WTC11 (cell line): ENCODE measurements around the gene GREB1. TPM values are rescaled to one million over a fixed set of nuclear protein-coding genes. Genes with fewer than 3 reads are reported as not detected.

Experiments
- ATAC-seq: fragments of 200-7000 bp; cut with Tn5 transposase; 2 replicates; pipeline ENCODE4 v1.10.0; 2021; ENCODE audit warnings: mild to moderate bottlenecking, moderate library complexity
- CTCF ChIA-PET: fragments of 300-600 bp; sonication (Branson Sonifier 250); formaldehyde crosslinking; loops from one replicate; lab custom pipeline; 2021; ENCODE audit warnings: antibody characterized with exemption; lab: Charles Lee
- POLR2A ChIA-PET: fragments of 350-600 bp; sonication (Branson Sonifier 250); formaldehyde crosslinking; loops from one replicate; lab custom pipeline; 2021; ENCODE audit warnings: antibody characterized with exemption; lab: Charles Lee
- DNase-seq: peaks from one replicate; pipeline ENCODE4 v3.0.0; 2021; ENCODE audit warnings: low spot score
- H3K27ac Mint-ChIP-seq: 2 replicates; pipeline ENCODE4 v1.8.0; 2021; ENCODE audit warnings: mixed read lengths
- H3K27me3 Mint-ChIP-seq: 2 replicates; pipeline ENCODE4 v1.8.0; 2021; ENCODE audit warnings: low read depth, mild to moderate bottlenecking, moderate library complexity, mixed read lengths
- H3K36me3 Mint-ChIP-seq: 2 replicates; pipeline ENCODE4 v1.8.0; 2021; ENCODE audit warnings: mixed read lengths
- H3K4me1 Mint-ChIP-seq: 2 replicates; pipeline ENCODE4 v1.8.0; 2022; ENCODE audit warnings: mixed read lengths
- H3K4me3 Mint-ChIP-seq: 2 replicates; pipeline ENCODE4 v1.8.0; 2021; ENCODE audit warnings: mild to moderate bottlenecking, moderate library complexity, mixed read lengths
- H3K9me3 Mint-ChIP-seq: 2 replicates; pipeline ENCODE4 v1.8.0; 2021; ENCODE audit warnings: mixed read lengths
- CREM ChIP-seq: sonication (generic); formaldehyde crosslinking; IDR thresholded peaks from 2 replicates; pipeline ENCODE4 v1.8.1; 2022; ENCODE audit warnings: mild to moderate bottlenecking, missing genetic modification reagents, moderate library complexity
- HMGA2 ChIP-seq: fragments of 250-450 bp; sonication (Bioruptor Pico); IDR thresholded peaks from 2 replicates; pipeline ENCODE4 v1.4.0; 2021; ENCODE audit warnings: mild to moderate bottlenecking, moderate library complexity
- KAT7 ChIP-seq: sonication (generic); formaldehyde crosslinking; IDR thresholded peaks from 2 replicates; pipeline ENCODE4 v1.8.1; 2023; ENCODE audit warnings: missing genetic modification reagents, mild to moderate bottlenecking, borderline replicate concordance
- NR2C2 ChIP-seq: sonication (generic); formaldehyde crosslinking; IDR thresholded peaks from 2 replicates; pipeline ENCODE4 v1.8.0; 2022; ENCODE audit warnings: mild to moderate bottlenecking, missing genetic modification reagents
- RORB ChIP-seq: fragments of 250-450 bp; sonication (Bioruptor Pico); IDR thresholded peaks from 2 replicates; pipeline ENCODE4 v1.9.0; 2021; ENCODE audit warnings: mild to moderate bottlenecking
- TEAD4 ChIP-seq: sonication (generic); formaldehyde crosslinking; IDR thresholded peaks from 2 replicates; pipeline ENCODE4 v1.8.0; 2022; ENCODE audit warnings: mild to moderate bottlenecking, missing genetic modification reagents
- TP53 ChIP-seq: sonication (generic); formaldehyde crosslinking; IDR thresholded peaks from 2 replicates; pipeline ENCODE4 v1.8.1; 2023; ENCODE audit warnings: mild to moderate bottlenecking, missing genetic modification reagents
- ZNF423 ChIP-seq: fragments of 250-450 bp; sonication (Bioruptor Pico); IDR thresholded peaks from 2 replicates; pipeline ENCODE4 v2.1.2; 2022; ENCODE audit warnings: mild to moderate bottlenecking, moderate library complexity
- ZNF425 ChIP-seq: fragments of 250-450 bp; sonication (Bioruptor Pico); conservative IDR thresholded peaks from 2 replicates; pipeline ENCODE4 v1.9.0; 2021; ENCODE audit warnings: mild to moderate bottlenecking
- total RNA-seq: library from RNA; stranded (reverse); gene quantifications from 3 replicates; pipeline ENCODE4 v1.2.3, GENCODE V29; 2021
- TF ChIP-seq, protein P1 (sequence below): sonication (generic); formaldehyde crosslinking; IDR thresholded peaks from 2 replicates; pipeline ENCODE4 v1.8.1; 2022; ENCODE audit warnings: low read depth, missing genetic modification reagents, borderline replicate concordance
- TF ChIP-seq, protein P2 (sequence below): sonication (generic); formaldehyde crosslinking; IDR thresholded peaks from 2 replicates; pipeline ENCODE4 v1.8.0; 2023; ENCODE audit warnings: missing genetic modification reagents
- TF ChIP-seq, protein P3 (sequence below): sonication (generic); formaldehyde crosslinking; IDR thresholded peaks from 2 replicates; pipeline ENCODE4 v1.8.1; 2023; ENCODE audit warnings: mild to moderate bottlenecking, moderate library complexity, missing genetic modification reagents

The GREB1 gene
- total RNA-seq, 1 experiment from 2014 or later = 35.7 TPM

DNA sequence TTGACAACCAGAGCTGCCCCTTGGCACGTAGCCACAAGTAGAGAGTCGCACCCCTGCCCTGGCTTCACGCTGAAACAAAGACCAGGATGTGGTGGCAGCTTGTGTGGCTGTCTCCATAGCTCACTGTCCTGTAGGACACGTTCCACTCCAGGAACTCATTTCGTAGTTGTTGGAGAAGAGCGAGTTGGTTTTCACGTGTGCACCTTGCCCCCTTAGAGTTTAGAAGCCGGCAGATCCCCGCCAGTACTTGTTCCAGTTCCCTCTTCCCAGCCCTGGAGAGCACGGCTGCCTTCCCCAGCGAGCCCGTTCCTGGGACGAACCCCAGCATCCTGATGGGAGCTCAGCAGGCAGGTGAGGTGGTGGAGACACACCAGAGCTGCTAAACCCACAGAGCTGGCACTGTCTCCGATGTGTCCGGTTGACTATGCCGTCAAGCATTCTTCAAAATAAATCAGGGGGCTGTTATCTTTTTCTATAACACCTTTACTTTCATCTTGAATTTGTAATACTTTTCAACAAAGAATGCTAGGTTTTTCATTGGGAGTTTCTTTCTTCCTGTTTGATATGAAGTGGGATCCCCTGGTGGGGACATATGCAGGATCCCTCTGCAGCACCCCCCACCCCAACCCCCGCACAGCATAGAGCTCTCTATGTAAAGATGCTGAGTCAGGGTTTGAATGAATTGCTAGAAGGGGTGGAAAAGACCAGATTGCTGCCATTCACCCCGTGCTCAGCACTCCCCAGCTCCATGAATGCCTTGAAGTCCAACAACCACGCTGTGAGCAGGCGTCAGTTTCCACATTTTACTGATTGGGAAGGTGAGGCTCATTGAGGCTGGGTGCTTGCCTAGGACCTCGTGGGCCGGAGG, 44.5 kb downstream of the GREB1 start (continued):
- TF ChIP-seq, protein P1, sequence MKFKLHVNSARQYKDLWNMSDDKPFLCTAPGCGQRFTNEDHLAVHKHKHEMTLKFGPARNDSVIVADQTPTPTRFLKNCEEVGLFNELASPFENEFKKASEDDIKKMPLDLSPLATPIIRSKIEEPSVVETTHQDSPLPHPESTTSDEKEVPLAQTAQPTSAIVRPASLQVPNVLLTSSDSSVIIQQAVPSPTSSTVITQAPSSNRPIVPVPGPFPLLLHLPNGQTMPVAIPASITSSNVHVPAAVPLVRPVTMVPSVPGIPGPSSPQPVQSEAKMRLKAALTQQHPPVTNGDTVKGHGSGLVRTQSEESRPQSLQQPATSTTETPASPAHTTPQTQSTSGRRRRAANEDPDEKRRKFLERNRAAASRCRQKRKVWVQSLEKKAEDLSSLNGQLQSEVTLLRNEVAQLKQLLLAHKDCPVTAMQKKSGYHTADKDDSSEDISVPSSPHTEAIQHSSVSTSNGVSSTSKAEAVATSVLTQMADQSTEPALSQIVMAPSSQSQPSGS = no peak
- TF ChIP-seq, protein P2, sequence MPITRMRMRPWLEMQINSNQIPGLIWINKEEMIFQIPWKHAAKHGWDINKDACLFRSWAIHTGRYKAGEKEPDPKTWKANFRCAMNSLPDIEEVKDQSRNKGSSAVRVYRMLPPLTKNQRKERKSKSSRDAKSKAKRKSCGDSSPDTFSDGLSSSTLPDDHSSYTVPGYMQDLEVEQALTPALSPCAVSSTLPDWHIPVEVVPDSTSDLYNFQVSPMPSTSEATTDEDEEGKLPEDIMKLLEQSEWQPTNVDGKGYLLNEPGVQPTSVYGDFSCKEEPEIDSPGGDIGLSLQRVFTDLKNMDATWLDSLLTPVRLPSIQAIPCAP (CRISPR knock-in tag) = no peak
- TF ChIP-seq ZNF423 (no peak), CREM (CRISPR knock-in tag) (no peak)

DNA sequence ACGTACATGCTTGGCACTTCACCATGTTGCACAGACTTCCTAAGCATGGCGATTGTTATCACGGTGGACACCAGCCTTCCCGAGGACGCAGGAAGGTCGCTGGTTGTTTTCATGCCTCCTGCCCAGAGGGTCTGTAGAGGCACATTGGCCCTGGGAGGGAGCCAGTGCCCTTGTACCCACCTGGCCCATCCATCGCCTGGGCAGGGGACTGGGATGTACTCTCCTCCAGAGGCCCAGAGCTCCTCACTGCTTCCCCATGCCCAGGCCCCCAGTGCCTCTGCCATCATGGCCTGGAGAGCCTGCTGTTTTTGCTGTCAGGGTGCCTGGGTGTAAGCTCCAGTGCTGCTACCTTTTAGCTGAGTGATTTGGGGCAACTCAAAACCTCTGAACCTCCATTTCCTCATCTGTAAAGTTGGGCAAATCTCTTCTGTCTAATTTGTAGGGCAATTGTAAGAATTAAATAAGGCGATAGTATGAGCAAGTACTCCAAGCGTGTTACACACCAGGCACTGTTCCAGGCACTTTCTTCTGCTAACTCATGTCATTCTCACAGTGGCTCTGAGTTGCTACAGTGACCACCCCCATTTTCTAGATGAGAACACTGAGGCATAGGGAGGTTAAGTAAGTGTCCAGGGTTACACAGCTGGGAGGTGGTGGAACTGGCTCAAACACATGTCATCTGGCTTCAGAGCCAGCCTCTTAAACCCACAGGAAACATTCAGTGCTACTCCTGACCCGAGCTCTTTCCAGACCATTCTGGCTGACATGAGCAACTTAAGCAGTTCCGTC, 45.3 kb downstream of the GREB1 start:
- CTCF ChIA-PET = interaction anchor here (7.9 kb wide), 1 partner anchor 44 kb away, joined by 191 read pairs; the partner anchor contains the start of gene GREB1

GRCh38 chr2:11579867-11580659, 46.2 kb downstream of the GREB1 start:
- DNase-seq = no peak
- ATAC-seq = no peak
- H3K36me3 Mint-ChIP-seq = peaks cover 32% of the 10 kb centered on the region
- no peaks in the 10 kb centered on the region for H3K9me3 Mint-ChIP-seq
- CTCF ChIA-PET = interaction anchor here (6.6 to 7.9 kb wide), 2 partner anchors 44 to 99 kb away, joined by 191 to 229 read pairs; partner anchors contain the start of gene GREB1
- TF ChIP-seq HMGA2 (CRISPR knock-in tag) (no peak), TEAD4 (CRISPR knock-in tag) (no peak), RORB (no peak), KAT7 (CRISPR knock-in tag) (no peak), TP53 (no peak), ZNF425 (CRISPR knock-in tag) (no peak)
- TF ChIP-seq, protein P2 (CRISPR knock-in tag) = no peak
- TF ChIP-seq, all 79 proteins: peak for 0
- no peak overlapping the region for H3K4me3 Mint-ChIP-seq
- H3K4me1 Mint-ChIP-seq = peaks cover 33% of the 10 kb centered on the region
- H3K27ac Mint-ChIP-seq = peak overlapping the region; percentile 37; the same call in 1 of the 2 replicates
- no peaks in the 10 kb centered on the region for H3K27me3 Mint-ChIP-seq
- POLR2A ChIA-PET = no interaction called here

More for the DNA sequence above, 45.3 kb downstream of the GREB1 start:
- Mint-ChIP-seq H3K27me3 (no peaks in the 10 kb centered on the region), H3K36me3 (peaks cover 27% of the 10 kb centered on the region), H3K9me3 (no peaks in the 10 kb centered on the region), H3K27ac (peak overlapping the region; percentile 52; the same call in 1 of the 2 replicates), H3K4me3 (no peak overlapping the region), H3K4me1 (peaks cover 41% of the 10 kb centered on the region)
- TF ChIP-seq, protein P3, sequence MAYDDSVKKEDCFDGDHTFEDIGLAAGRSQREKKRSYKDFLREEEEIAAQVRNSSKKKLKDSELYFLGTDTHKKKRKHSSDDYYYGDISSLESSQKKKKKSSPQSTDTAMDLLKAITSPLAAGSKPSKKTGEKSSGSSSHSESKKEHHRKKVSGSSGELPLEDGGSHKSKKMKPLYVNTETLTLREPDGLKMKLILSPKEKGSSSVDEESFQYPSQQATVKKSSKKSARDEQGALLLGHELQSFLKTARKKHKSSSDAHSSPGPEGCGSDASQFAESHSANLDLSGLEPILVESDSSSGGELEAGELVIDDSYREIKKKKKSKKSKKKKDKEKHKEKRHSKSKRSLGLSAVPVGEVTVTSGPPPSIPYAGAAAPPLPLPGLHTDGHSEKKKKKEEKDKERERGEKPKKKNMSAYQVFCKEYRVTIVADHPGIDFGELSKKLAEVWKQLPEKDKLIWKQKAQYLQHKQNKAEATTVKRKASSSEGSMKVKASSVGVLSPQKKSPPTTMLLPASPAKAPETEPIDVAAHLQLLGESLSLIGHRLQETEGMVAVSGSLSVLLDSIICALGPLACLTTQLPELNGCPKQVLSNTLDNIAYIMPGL (CRISPR knock-in tag) = no peak
- no peak for TF ChIP-seq NR2C2 (CRISPR knock-in tag)
- POLR2A ChIA-PET = no interaction called here
- no peak for ATAC-seq
- no peak for DNase-seq
